NCI-H2171 treated with DMSO at 0.1 percent for 48 hours (cell line): ENCODE measurements around the gene EGFLAM.
A peak's percentile ranks its signal among the peaks of the same experiment; 100 is the strongest.

Source experiments
- DNase-seq: peaks from one replicate; lab custom pipeline; 2025; lab: John Stamatoyannopoulos, UW

Gene EGFLAM

DNA sequence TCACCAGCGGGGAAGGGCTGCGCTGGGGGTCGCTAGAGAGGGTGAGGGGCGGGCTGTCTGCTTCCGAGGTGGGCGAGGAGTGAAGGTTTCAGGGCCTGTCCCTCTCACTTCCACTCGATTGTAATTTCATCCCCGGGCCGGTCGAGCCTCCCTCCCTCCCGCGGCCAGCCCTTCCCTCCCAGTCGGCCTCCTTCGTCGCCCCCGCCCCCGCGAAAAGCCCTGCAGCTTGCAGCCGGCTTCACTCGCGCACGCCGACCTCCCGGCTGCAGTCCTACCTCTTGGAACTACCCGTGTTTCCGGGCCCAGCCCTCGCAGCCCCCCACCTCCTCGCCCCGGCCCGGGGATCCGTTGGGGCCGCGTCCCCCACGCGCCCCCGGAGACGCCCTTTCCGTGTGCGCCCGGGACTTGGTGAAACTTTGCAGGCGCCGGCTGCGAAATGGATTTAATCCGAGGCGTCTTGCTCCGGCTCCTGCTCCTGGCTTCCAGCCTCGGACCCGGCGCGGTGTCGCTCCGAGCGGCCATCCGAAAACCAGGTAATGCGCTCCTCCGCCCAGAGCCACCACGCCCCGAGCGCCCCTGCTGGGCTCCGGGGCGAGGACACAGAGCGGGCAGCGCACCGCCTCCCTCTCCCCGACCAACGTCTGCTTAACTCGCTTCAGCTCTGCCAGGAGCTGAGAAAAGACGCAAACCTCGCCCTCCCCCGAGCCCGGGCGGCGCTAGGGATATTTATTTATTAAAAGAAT lies at the start of gene EGFLAM:
EGFLAM (plus strand) TSS at position 241 of the 743 bp plus-strand sequence; CDS start at position 437, 196 bp downstream.
- DNase-seq: peak; percentile 82

DNA sequence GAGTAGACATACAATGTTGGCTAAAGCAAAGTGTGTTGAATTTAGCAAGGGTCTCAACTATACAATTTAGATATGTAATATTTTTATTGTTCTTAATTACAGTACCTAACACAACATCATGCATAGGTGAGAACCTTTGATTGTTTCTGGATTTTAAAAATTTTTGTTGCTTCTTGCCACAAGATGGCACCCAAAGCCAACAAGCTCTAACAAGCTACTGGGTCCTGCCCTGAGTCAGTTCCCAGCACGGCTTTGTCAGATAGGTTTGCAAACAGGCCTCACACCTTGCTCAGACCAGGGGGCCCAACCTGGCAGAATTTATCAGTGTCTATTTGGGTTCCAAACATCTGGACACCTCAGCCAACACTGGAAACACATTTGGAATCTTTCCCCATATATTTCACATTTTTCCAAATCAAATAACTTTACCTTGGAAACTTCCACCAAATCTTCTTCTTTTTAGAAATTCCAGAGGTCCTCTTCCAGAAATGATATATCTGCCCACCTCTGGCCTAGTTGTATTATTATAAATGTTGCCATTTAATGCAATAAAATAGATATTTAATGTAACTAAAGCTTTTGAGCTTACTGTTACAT lies 49.5 kb upstream of the EGFLAM start:
- peak; percentile 83 for DNase-seq

- no peak for DNase-seq
Measured at GRCh38 chr5:38210676-38211353, 47.5 kb upstream of the EGFLAM start.

DNA sequence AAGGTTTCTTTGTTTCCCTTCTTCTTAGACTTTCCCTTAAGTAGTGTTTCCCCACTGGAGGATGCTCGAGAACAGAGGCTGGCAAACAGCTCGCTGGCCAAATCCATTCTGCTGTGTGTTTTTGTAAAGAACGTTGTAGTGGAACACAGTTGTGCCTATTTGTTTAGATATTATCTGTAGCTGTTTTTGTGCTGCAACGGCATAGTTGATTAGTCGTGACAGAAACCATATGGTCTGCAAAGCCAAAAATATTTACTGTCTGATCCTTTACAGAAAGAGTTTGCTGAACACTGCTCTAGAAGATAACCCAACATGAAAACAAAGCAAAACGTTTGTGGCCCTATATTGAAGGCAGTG lies 47.0 kb upstream of the EGFLAM start:
- DNase-seq: peak; percentile 17

DNA sequence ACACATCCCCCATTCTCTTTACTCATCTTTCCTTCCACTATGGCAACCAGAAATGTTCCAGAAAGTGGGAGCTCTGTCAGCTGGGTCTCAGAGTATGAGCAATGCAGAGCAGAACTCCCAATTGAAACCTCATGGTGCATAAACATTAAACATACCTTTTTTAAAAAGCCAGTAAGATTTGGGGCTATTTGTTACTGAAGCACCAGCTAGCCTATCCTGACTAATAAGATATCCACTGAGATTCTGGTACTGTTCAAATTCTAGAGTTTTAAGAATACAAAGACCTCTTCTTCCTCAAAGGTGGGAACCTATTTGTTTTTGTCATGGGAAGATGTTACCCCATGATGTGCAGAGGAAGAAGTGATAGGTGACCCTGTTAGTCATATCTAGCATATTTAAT lies 46.1 kb upstream of the EGFLAM start:
- no peak for DNase-seq

GRCh38 chr5:38226091-38226490 lies 32.3 kb upstream of the EGFLAM start:
- no peak for DNase-seq

GRCh38 chr5:38228914-38229313 lies 29.4 kb upstream of the EGFLAM start:
- DNase-seq: no peak

GRCh38 chr5:38234737-38235136 lies 23.6 kb upstream of the EGFLAM start:
- DNase-seq: no peak

GRCh38 chr5:38237681-38238080 lies 20.7 kb upstream of the EGFLAM start:
- no peak for DNase-seq

- no peak for DNase-seq
Measured at GRCh38 chr5:38240212-38240611, 18.1 kb upstream of the EGFLAM start.

DNA sequence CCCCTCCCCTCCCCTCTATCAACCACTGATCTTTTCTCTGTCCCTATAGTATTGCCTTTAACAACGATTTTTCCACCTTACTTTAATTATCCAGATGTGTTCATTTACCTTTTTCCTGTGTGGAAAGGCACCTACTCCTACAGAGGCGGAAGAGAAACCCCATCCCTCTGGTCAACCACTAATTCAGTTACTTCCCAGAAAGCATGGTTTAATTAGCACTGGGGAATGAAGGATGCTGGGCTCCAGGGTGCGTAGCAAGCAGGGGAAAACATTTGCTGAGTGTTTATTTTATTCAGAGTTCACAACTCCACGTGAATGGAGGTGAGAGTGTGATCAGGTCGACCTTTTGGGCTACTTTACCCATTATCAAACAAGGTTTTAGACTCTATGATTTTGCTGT lies 16.7 kb upstream of the EGFLAM start:
- no peak for DNase-seq

GRCh38 chr5:38245307-38245706 lies 13.1 kb upstream of the EGFLAM start:
- no peak for DNase-seq

DNA sequence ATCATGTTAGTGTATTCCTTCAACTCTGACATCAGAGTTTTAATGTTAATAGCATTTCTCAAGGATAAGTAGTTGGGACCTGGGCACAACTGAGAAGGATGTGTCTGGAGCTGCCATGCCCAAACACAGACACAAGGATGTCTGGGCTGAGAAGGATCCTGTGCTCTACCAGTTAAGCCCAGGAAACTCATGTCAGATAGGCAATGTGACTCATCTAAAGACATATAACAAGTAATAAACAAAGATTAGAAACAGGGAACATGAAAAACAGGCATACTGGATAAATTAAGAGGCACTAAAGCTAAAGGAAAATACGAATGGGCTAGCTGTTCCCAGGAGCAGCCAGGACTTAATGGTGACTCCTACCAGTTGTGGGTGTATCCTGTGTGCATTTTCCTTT lies 9.1 kb upstream of the EGFLAM start:
- DNase-seq: no peak

GRCh38 chr5:38249812-38250211 lies 8.5 kb upstream of the EGFLAM start:
- DNase-seq: no peak

DNA sequence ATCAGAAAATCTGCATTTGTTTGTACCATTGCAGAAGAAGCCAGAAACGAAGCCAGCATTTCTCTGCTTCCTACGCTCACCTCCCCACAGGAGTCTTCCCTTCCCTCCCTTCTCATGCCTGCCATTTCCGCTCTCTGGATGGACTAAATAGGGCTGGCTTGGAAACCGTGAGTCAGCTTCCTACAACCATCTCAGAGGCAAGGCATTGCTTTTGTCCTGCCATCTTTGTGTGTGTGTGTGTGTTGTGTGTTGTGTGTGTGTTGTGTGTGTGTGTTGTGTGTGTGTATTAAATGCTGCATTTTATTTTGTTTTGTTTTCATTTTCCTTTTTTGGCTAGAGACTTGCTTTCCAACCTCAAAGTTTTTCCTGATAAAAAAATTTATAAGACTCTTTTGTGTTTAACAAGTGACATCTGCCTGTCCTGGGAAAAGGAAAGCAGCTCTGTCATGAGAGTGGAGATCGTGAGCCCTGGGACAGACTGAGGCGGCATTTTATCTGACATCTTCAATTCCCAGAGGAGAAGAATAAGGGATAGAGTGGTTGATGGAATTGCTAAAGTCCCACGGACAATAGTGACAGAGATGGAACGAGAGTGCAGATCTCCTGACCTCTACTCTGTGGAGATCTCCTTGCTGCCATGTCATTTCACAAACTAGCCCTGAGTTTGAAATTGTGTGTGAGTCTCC lies 7.5 kb upstream of the EGFLAM start:
- no peak for DNase-seq

- no peak for DNase-seq
Measured at GRCh38 chr5:38253759-38254158, 4.6 kb upstream of the EGFLAM start.

- no peak for DNase-seq
Measured at GRCh38 chr5:38257308-38258041, 884 bp upstream of the EGFLAM start.

- DNase-seq: no peak
Measured at GRCh38 chr5:38258042-38258318, 379 bp upstream of the EGFLAM start.

DNA sequence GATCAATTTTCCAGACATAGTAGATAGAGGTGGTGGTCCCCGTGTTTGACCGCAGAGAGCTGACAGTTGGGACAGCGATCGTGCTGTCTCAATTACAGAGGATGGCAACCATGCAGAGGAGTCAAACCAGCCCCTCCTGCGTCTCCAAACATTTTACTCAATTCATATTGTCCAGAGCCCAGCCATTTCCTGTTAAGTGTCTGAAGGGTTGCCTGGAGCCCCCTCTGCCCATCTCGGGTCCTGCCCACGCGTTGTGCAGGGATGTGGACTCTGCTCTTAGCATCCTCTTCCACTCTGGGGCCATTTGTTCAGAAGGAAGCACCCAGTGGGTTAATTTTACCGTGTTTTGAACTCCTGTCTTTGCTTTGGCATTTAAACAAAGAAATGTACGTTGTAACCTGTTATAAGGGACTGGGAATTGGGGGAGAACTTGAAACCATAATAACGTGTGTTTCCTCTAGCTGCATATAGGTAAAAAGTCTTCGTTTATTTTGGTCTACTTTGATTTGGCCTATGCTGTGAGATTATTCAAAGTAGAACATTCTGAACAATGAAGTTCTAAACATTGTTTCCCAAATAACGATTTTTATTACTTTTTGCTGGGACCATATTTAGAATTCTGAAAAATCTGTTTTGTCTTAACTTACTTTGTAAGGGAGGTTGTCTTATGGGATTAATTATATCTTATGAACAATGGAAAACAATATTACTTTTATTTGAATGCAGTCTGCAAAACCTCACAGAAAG lies 876 bp downstream of the EGFLAM start:
- DNase-seq: no peak

- DNase-seq: no peak
Measured at GRCh38 chr5:38259809-38260160, 1.4 kb downstream of the EGFLAM start.

- DNase-seq: no peak
Measured at GRCh38 chr5:38263983-38264382, 5.6 kb downstream of the EGFLAM start.
